CD4-positive, alpha-beta T cell (primary cell): ENCODE measurements around the gene PML. TPM values are rescaled to one million over a fixed set of nuclear protein-coding genes. Genes with fewer than 3 reads are reported as not detected.

ENCODE experiments used
- ATAC-seq: fragments of 200-7000 bp; cut with Tn5 transposase; one replicate; pipeline ENCODE4 v1.10.0; 2022; ENCODE audit warnings: mild to moderate bottlenecking; ENCODE audit not compliant: poor library complexity
- CTCF ChIA-PET: fragments of 350-600 bp; sonication (Branson Sonifier 250); formaldehyde crosslinking; loops from one replicate; lab custom pipeline; 2021; ENCODE audit warnings: antibody characterized with exemption, inconsistent platforms; lab: Charles Lee
- POLR2A ChIA-PET: fragments of 350-600 bp; sonication (Branson Sonifier 250); formaldehyde crosslinking; loops from one replicate; lab custom pipeline; 2021; ENCODE audit warnings: antibody characterized with exemption, inconsistent platforms; lab: Charles Lee
- DNase-seq, 14 experiments: peaks; one replicate each; pipeline ENCODE4 v3.0.0-alpha.2; 2013 to 2020; ENCODE audit warnings: mixed read lengths in 2 of 14
- H3K27ac ChIP-seq, 2 donors: one replicate each; pipeline versions ENCODE4 v1.5.1 to v1.7.0; 2013; ENCODE audit warnings: low read length in 2 of 2, low read depth in 1 of 2, mild to moderate bottlenecking in 1 of 2
- H3K27me3 ChIP-seq, 2 experiments: 1 replicate in 1 of 2; 2 replicates in 1 of 2; pipeline versions ENCODE4 v1.6.1 to v1.7.0; 2013; ENCODE audit warnings: low read length in 2 of 2, control low read depth in 1 of 2, mild to moderate bottlenecking in 1 of 2, moderate library complexity in 1 of 2; ENCODE audit not compliant: insufficient read depth in 2 of 2, control insufficient read depth in 1 of 2
- H3K36me3 ChIP-seq: one replicate; pipeline ENCODE4 v1.6.1; 2013; ENCODE audit warnings: low read length, control low read depth; ENCODE audit not compliant: insufficient read depth
- H3K4me1 ChIP-seq: one replicate; pipeline ENCODE4 v1.6.1; 2013; ENCODE audit warnings: low read length, control low read depth; ENCODE audit not compliant: insufficient read depth
- H3K4me3 ChIP-seq: one replicate; pipeline ENCODE4 v1.5.1; 2013; ENCODE audit warnings: mild to moderate bottlenecking, low read length, moderate library complexity
- H3K9me3 ChIP-seq, 2 experiments: 1 replicate in 1 of 2; 2 replicates in 1 of 2; pipeline versions ENCODE4 v1.6.1 to v1.7.0; 2013; ENCODE audit warnings: low read length in 2 of 2, mild to moderate bottlenecking in 2 of 2, control low read depth in 1 of 2, moderate library complexity in 1 of 2; ENCODE audit not compliant: control insufficient read depth in 1 of 2, insufficient read depth in 1 of 2
- H3K27ac Mint-ChIP-seq: one replicate; pipeline ENCODE4 v1.8.0; 2020; ENCODE audit warnings: mixed read lengths
- H3K27me3 Mint-ChIP-seq: one replicate; pipeline ENCODE4 v1.8.0; 2021; ENCODE audit warnings: mixed read lengths
- H3K36me3 Mint-ChIP-seq: one replicate; pipeline ENCODE4 v1.8.0; 2021; ENCODE audit warnings: low read depth, mixed read lengths
- H3K4me1 Mint-ChIP-seq: one replicate; pipeline ENCODE4 v1.8.0; 2021; ENCODE audit warnings: low read depth, mixed read lengths
- H3K4me3 Mint-ChIP-seq: one replicate; pipeline ENCODE4 v1.8.0; 2020; ENCODE audit warnings: mild to moderate bottlenecking, mixed read lengths
- H3K9me3 Mint-ChIP-seq: one replicate; pipeline ENCODE4 v1.8.0; 2020; ENCODE audit warnings: mixed read lengths
- intact Hi-C, 2 experiments: fragments of 100-400 bp; cut with DNase I in 1 of 2; cut with micrococcal nuclease in 1 of 2; formaldehyde crosslinking; loops; one replicate each; pipeline versions ENCODE4 v1.15.1 to v1.9.0; 2023 to 2025; cut with DNase I, micrococcal nuclease
- total RNA-seq, 174 experiments: library from RNA in 2 of 174; stranded (reverse) in 2 of 174; gene quantifications; one replicate each; pipeline ENCODE4 v1.2.3 and lab custom pipeline; 2021 to 2026
- TF ChIP-seq, protein P1 (sequence below): fragments of 200-600 bp; IDR thresholded peaks from one replicate; pipeline ENCODE4 v1.8.0; 2022; ENCODE audit warnings: antibody characterized with exemption, mild to moderate bottlenecking

Gene PML
- total RNA-seq, 2 experiments from 2014 or later: 39.2 to 42.9 TPM

DNA sequence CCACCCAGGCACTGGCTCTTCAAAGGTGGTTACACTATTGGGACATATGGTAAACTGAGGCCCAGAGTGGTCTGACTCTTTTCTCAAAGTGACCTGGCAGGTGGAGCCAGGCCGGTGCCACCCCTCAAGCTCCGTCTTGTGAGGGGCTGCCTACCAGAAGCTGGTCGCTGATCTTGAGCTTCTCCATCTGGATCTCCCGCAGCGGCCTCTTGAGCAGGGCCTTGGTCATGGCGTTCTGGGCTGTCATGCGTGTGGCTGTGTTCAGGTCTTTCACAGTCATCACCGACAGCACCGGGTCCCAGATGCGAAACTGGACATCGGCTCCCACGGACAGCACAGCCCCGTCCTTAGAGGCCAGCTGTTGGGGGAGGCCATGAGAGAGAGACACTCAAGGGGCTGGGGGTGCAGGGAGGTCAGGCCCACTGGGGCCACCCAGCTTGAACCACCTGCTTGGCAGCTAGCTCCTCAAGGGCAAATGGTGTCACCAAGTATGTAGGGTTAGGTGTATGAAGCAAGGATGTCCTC, 6.0 kb upstream of the PML start:
- no peak overlapping the region for H3K27ac ChIP-seq
- intact Hi-C loops: no loop called here
- TF ChIP-seq, protein P1, sequence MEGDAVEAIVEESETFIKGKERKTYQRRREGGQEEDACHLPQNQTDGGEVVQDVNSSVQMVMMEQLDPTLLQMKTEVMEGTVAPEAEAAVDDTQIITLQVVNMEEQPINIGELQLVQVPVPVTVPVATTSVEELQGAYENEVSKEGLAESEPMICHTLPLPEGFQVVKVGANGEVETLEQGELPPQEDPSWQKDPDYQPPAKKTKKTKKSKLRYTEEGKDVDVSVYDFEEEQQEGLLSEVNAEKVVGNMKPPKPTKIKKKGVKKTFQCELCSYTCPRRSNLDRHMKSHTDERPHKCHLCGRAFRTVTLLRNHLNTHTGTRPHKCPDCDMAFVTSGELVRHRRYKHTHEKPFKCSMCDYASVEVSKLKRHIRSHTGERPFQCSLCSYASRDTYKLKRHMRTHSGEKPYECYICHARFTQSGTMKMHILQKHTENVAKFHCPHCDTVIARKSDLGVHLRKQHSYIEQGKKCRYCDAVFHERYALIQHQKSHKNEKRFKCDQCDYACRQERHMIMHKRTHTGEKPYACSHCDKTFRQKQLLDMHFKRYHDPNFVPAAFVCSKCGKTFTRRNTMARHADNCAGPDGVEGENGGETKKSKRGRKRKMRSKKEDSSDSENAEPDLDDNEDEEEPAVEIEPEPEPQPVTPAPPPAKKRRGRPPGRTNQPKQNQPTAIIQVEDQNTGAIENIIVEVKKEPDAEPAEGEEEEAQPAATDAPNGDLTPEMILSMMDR: no peak
- H3K4me3 Mint-ChIP-seq: no peak overlapping the region
- peaks cover 33% of the 10 kb centered on the region for H3K4me1 ChIP-seq
- H3K36me3 Mint-ChIP-seq: peaks cover 31% of the 10 kb centered on the region
- H3K36me3 ChIP-seq: peaks cover 6% of the 10 kb centered on the region
- no peaks in the 10 kb centered on the region for H3K27me3 ChIP-seq
- CTCF ChIA-PET: interaction anchor here (1.5 kb wide), 1 partner anchor 37 kb away, joined by 3 read pairs; no protein-coding TSS in a partner anchor
- H3K9me3 Mint-ChIP-seq: no peaks in the 10 kb centered on the region
- H3K4me3 ChIP-seq: no peak overlapping the region
- POLR2A ChIA-PET: no interaction called here
- no peak for ATAC-seq
- peaks cover 20% of the 10 kb centered on the region for H3K4me1 Mint-ChIP-seq
- no peak overlapping the region for H3K27ac Mint-ChIP-seq
- no peak for DNase-seq
- H3K9me3 ChIP-seq: no peaks in the 10 kb centered on the region
- no peaks in the 10 kb centered on the region for H3K27me3 Mint-ChIP-seq

- intact Hi-C loops: no loop called here
- TF ChIP-seq, protein P1: no peak
- H3K4me1 ChIP-seq: peaks cover 37% of the 10 kb centered on the region
- Mint-ChIP-seq H3K4me3 (peak overlapping the region; percentile 20), H3K27me3 (no peaks in the 10 kb centered on the region), H3K27ac (no peak overlapping the region), H3K36me3 (peaks cover 27% of the 10 kb centered on the region), H3K9me3 (no peaks in the 10 kb centered on the region), H3K4me1 (peaks cover 27% of the 10 kb centered on the region)
- no peak overlapping the region for H3K4me3 ChIP-seq
- no peak overlapping the region for H3K27ac ChIP-seq
- CTCF ChIA-PET: interaction anchor here (1.0 to 1.5 kb wide), 2 partner anchors 30 to 38 kb away, joined by 3 to 4 read pairs; no protein-coding TSS in a partner anchor
- no peaks in the 10 kb centered on the region for H3K9me3 ChIP-seq
- no peaks in the 10 kb centered on the region for H3K27me3 ChIP-seq
- ATAC-seq (no peak), DNase-seq (no peak)
- POLR2A ChIA-PET: no interaction called here
- H3K36me3 ChIP-seq: peaks cover 6% of the 10 kb centered on the region
Observed at GRCh38 chr15:73989001-73989798, 5.3 kb upstream of the PML start.

- peaks cover 39% of the 10 kb centered on the region for H3K4me1 ChIP-seq
- H3K27ac ChIP-seq: no peak overlapping the region
- no peak overlapping the region for H3K27ac Mint-ChIP-seq
- no peak overlapping the region for H3K4me3 ChIP-seq
- no peaks in the 10 kb centered on the region for H3K27me3 Mint-ChIP-seq
- H3K4me1 Mint-ChIP-seq: peaks cover 35% of the 10 kb centered on the region
- H3K9me3 Mint-ChIP-seq: no peaks in the 10 kb centered on the region
- H3K9me3 ChIP-seq: no peaks in the 10 kb centered on the region
- no peaks in the 10 kb centered on the region for H3K27me3 ChIP-seq
- peaks cover 30% of the 10 kb centered on the region for H3K36me3 Mint-ChIP-seq
- H3K4me3 Mint-ChIP-seq: peak overlapping the region; percentile 82
- no peak for ATAC-seq
- no peak for DNase-seq
- intact Hi-C loops: loop anchor here (5.0 to 10.0 kb wide), 10 partner anchors 472 to 1634 kb away; partner anchors contain the start of genes ARID3B (in 1 of the 2), C15orf39 (in 1 of the 2), CLK3 (in 1 of the 2) and COX5A (in 1 of the 2)
- ChIA-PET CTCF (interaction anchor here (1.0 to 2.9 kb wide), 3 partner anchors 17 to 39 kb away, joined by 3 to 10 read pairs (median 4); no protein-coding TSS in a partner anchor), POLR2A (no interaction called here)
- TF ChIP-seq, protein P1: no peak
- peaks cover 2% of the 10 kb centered on the region for H3K36me3 ChIP-seq
Observed at GRCh38 chr15:73990250-73991005, 4.1 kb upstream of the PML start.
